GM21528 (cell line): ENCODE data around the gene YLPM1.

Experiments
- ATAC-seq: cut with Tn5 transposase; IDR thresholded peaks from one replicate; pipeline ENCODE4 v1.9.1; 2021; ENCODE audit warnings: mild to moderate bottlenecking, moderate library complexity; ENCODE audit not compliant: unreplicated experiment, low FRiP score

The YLPM1 gene

DNA sequence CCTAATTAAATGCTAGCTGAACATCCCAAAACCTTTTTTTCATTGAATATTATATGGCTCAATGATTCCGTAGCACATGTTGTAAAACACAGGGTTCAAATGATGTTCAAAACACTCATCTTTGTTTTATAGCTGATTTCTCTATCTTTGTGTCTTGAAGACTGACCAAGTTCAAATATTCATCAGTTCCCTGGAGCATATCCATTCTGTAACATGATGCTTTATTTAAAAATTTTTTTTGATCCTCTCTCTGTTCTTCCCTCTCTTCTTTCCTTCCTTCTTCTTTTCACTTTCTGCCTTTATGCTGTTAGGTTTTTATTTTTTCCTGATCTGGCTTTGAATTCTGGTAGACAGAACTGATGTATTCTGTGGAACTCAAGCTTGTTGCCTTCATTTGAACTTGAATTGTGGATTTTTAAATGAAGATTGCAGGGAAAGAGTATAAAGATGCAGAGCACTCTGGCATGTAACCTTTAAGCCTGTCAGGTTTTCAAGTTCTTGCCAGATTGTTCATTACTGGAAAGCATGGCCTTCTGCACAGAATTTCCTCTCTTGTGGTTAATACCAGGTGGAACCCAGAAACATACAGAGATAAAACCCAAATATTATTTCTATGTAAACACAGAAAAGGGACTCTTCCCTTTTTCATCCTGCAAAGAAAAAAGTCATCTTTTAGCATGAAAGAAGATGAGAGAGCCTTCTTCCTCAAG lies 73.3 kb downstream of the YLPM1 start:
- no peak for ATAC-seq

DNA sequence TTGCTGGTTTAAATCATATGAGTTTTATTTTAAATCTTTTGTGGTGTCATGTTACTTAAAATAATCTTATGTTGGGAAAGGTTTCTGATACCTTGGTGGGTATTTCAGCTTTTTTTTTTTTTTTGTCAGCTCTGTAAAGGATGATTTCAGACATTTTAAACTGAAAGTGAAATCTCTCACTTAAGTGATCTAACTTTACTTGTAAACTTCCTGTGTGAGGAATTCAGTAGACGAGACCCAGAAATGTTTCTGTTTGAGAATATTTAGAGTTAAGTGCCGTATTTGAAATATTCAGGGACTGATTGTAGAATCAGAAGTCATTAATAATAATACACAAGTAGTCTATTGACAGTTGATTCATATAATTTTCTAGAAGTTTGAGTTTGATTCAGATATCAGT lies 75.0 kb downstream of the YLPM1 start:
- ATAC-seq, result no peak

DNA sequence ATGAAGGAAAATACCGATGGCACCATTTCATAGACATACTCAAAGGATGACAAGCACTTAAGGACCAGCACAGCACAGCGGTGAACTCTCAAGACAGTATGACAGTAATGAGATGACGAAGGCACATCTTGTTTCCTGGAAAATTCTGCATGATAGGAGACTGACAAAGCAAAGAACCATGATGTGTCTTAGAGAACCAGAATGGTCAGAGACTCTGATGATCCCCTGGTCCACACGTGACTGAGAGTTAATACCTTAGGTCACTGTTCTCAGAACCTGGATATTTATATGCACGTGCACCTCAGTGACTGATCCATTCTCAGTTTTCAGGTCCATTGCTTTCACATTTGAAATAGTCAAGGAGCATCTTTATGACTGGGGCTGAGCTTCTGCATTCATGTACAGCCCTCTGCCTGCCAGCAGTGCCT lies 77.5 kb downstream of the YLPM1 start:
- peak; percentile 38 for ATAC-seq

DNA sequence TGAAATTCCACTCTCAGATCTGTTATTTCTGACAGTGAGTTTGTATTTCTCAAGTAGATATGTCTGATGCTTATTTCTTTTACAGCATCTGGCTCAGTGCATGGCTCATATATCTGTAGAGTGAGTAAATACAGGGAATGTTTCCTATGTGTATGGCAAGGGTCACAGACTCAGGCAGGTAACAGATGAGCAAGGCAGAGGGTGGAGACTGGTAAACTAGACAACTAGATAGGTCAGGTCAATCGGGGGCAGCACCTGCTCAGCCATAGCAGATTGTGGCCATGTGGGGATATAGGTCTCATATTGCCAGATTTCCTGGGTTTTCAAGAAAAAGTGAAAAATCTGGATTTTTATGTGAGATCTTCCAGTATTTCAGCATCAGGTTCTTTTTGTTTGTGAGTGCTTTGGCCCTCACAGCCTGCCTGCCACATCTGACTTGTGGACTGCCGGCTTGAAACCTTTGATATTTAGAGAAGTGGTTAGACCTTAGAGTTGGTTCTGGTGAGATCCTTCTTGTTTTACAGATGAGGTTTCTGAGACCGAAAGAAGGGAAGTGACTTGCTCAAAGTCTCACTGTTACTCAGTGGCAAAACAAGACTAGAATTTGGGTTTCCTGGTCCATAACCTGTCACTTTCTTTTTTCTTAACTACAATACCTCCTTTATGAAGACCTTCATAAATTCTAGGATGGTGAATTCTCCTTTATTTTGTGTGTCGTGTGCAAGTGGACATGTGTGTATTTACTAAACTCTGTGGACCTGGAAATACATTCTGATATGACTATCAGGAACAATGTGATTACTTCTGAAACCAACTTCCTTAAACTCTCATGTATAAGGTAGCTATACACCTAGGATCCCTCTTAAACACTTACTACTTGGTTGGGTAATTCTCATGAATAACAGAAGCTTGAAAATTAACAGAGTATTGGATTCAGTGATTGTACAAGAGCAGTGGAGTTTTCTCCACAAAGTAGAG lies 78.4 kb downstream of the YLPM1 start:
- peak; percentile 70 for ATAC-seq

DNA sequence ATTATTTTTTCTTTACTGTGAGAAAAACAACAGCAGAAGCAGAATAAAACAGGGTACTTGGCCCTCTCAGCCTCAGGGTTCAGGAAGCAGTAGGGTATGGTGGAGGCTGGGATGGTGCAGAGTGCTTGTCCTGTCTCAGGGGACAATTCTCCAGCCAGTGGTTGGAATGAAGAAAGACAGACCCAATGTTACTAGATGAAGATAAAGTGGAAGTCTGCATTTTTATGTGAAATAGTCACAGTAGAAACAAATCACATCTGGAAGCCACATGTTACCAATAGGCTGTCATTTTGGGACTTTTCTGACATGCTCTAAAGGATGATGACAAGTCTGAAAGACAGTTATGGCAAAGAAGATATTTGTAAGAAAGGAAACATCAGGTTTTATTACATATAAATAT lies 80.5 kb downstream of the YLPM1 start:
- ATAC-seq, result no peak

DNA sequence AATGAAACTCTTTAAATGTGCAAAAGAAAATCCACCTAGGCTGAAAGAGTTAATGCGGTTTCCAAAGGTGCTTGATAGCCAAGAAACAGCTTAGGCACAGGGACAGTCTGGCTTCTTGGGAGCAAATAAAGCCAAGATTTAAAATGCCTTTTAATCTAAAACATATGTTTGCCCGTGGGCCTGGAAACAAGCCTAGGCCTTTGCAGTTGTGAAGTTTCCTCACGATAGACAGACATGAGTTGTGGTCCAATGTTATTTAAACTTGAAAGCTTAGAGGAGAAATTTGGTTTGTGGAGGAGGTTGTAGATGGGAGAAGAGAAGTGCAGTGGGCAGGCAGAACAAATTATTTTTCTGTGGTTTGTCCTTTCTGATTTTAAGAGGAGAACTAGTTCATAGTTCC lies 83.1 kb downstream of the YLPM1 start:
- no peak for ATAC-seq

DNA sequence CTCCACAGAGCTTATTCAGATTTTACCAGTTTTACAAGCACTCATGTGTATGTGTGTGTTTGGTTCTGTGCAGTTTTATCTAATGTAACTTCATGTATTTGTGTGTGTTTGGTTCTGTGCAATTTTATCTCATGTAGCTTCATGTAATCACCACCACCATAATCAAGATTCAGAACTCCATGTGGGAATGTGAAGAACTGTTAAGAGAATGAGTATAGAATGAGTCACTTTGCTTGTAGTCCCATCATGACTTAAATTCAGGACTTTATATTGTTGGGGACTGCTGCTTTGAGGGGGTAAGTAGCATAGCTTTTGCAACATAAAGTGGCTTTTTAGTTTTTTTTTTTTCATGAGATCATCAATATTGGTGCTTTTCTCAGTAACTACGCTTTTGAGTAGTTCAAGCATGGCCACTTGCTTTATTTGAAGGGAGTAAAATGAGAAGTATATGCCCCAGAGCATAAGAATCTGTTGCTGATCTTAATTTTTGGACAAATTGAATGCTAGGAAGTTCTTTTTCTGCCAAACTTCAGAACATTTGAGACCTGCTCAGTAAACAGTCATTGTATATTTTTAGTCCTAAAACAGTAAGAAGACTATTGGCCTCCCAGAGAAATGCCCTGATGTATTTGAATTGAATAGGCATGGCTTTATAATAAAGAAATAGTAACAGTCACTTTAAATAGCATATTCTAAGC lies 84.0 kb downstream of the YLPM1 start:
- no peak for ATAC-seq

DNA sequence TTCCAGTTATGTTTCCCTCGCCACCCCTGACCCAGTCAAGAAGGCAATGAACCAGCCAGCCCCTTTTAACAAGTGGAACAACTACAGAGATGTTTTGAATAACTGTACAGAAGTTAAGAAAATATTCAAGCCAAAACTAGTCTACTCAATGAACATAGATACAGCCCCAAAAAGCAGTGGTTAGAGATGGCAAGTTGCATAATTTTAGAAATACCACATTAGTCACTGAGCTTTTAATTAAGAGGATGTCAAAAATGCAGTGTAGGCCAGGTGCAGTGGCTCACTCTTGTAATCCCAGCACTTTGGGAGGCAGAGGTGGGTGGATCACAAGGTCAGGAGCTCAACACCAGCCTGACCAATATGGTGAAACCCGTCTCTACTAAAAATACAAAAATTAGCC lies 85.7 kb downstream of the YLPM1 start:
- ATAC-seq, result no peak

DNA sequence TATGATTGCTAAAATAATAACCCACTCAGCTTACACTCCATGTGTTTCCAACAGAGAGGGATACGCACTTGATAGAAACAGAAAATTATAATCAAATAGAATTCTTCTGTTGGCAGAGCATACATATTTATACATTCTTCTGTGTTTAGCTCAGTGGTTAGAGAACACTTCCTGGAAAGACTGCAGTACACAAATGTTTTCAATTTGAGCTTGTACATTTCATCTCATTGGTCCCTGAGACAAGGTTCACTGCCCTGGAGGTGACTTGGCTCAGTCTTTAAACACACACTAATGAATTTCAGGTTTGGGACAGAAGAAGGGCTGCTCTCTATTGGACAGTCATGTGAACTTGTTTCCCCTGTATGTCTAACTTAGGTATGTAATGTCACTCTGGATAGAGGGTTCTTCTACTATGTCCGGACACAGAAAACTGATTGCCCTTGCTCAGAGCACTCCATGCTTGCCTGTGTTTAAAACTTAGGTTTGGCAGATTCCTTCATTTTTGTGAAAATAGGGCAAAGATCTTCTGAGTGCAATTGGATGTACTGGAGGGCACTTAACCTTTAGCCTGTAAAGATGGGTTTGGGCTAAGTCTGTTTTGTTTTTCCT lies 89.9 kb downstream of the YLPM1 start:
- no peak for ATAC-seq

DNA sequence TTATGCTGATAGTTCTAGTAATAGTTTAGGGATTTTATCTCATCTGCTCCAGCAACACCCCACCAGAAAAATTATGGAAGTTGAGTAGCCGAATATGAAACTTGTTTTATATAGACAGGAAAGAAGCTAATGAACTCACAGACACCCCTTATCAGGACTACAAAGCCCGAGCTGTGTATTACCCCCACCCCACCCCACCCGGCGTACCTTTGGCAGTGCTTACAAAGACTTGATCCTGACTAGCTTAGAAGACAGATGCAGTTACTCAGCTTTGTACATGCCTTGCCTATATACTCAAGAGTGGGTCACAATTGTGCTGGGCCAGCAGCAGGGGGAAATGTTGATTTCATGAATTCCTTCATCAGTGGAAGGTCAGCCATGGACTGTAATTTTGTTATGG lies 90.5 kb downstream of the YLPM1 start:
- no peak for ATAC-seq

DNA sequence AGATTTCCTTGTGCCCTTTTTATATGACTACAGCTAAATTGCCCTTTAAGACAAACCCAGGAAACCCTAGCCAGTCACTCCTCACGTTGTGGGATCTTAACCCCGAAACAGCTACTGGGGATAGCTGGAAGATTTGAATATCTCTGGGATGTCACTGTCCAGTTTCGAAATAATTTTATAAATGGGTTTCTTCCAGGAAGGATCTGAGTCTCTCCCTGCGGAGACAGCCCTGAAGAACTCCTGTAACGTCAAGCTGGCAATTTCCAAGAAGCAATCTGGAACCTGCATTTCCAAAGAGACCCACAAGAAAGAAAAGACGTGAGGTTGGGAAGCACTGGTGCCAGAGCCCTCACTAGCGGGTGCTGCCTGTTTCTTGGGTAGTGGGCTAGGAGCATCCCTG lies 91.9 kb downstream of the YLPM1 start:
- ATAC-seq, result no peak

DNA sequence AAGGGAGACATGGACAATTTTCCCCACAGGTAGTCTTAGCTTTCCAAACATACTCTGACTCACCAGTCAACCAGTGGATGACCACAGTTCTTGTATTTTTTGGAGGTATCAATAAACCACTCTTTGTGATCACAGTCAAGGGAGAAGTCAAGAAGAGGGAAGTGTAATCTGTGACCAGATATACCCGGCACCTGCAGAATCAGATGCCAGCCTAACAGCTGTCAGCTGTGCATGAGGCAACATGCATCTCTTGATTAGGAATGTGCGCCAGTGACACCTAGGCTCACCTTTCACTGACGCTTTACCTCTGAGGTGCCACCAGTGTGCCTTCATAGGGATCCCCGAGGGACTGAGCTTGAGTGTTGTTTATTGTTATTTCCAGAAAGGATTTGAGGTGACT lies 92.8 kb downstream of the YLPM1 start:
- no peak for ATAC-seq

DNA sequence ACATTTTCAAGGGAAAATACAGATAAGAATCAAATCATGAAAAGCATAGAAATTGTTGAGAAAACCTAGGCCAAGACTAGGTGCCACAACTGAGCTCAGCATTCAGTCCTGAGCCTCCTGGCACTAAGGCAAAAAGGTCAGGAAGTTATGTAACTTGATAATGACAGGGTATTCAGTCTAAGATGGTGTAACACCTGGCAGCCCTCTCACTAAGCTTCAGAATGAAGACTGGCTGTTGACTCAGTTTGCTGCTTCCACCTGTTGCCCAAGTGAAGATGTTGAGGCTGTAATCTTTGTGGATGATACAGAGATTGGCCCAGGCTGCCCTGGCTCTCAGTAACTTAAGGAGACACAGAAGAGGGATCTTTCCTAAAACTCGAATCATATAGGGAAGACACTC lies 93.2 kb downstream of the YLPM1 start:
- ATAC-seq, result no peak

DNA sequence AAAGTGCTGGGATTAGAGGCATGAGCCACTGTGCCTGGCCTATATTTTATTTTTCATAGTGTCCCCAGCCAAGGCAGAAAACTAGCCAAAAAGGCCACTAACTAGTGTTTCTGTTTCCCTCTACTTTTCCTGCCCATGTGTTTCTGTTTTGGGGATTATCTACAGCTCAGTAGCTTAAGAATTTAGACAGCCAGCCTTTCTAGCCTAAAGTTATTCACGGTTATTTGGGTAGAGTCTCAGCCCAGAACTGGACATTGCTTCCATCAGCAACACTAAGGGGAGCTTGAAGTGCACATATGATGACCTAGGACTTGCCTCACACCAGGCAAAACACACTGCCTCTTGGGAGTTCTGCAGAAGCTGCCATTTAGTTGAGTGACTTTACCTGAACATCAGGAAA lies 94.9 kb downstream of the YLPM1 start:
- no peak for ATAC-seq

DNA sequence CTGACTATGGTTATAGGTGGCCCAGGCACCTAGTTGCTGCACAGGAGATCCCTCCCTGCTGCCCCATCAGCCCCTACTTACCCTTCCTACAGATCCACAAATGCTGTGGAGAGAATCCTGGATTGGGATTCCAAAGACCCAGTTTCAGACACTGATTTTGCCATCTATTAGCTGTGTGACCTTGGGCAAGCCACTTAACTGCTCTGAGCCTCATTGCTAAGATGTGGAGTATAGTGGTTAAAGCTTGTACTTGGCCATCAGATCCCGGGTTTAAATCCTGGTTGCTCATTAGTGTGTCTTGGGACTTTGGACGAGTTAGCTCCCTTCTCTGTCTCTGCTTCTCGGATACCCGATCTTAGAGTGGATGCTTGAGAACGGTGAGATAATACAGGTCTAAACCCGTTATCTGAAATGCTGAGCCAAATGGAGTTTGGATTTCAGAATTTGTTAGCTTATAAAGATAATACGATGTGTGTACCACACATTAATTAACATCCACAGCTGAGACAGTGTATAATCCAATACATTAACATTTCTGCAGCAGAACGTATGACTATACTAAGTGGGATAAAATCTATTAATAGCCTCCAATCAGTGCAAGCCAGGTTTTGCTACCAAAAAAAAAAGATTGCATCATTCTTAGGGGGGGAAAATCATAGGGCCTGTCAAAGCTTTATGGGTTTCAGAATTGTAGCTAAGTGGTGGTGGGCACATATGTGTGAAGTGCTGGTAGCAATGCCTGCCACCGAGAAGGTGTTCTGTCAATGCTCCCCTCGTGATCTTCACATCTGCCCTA lies 96.8 kb downstream of the YLPM1 start:
- no peak for ATAC-seq

DNA sequence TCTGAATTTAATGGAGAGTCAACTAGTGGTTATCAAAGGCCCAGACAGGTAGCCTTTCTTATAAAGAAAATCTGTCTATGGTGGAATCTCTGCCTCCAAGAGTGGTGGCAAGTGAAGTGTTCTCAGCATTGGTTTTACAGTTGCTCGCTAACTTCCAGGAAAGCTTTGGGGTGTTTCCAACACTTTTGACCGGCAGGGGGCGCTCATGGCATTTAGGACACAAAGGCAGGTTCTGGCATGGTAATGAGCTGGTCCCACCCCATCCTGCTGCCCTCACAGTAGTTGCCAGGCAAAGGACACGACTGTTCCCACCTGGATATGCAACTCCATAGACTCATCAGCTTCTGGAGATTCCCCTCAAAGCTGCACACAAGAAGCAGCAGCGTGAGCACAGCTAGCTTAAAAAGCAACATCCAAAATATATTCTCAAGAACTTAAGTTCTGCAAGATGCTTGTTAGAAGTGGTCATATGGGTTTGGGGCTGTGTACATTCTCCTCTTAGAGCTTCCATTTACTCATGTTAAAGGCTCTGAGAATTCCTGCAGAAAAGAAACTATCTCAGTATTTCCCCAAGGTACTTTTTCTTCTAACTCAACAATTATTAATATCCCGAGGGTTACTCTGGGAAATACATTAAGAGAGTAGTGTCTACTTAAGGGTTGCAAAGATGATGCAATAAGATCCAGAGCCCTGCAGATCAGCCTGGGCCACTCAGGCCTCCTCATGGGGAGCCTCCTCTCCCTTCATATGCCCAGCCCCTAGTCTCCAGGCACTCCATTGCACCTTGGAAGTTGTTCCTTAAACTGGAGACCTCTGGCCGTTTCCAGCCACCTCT lies 98.0 kb downstream of the YLPM1 start:
- no peak for ATAC-seq

DNA sequence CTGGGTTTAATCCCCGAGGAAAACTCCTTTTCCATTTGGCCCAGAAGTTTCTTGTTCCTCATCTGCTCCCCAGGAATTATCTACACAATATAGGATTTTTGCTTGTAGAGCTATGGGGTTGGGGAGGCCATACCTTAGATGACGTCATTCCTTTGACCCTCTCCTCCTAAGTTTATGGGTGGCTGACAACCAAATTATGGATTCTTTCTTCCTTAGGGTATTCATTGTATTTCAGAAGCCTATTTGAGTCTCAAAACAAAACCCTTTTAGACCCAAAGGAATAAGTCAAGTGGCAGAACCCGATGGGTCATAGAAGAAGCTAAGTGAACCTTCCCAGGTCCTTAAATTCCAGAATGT lies 98.6 kb downstream of the YLPM1 start:
- no peak for ATAC-seq

DNA sequence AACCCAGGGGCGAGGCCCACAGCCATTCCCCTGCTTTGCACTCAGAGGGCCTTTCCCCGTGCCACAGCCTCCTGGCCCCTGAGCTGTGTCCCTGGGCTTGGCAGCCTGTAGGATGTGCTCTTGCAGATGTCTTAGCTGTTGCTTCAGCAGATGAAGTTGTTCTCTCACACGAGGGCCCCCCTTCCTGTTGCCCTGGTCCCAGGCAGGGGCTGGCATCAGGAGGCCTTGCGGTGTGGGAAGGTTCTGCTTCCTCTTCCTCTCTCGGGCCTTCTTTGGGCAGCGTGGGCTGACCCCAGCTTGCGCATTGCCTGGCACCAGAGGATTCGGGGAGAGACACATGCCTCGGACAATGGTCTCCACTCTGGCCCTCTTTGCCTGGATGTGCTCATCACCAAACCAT lies 100.2 kb downstream of the YLPM1 start:
- no peak for ATAC-seq

DNA sequence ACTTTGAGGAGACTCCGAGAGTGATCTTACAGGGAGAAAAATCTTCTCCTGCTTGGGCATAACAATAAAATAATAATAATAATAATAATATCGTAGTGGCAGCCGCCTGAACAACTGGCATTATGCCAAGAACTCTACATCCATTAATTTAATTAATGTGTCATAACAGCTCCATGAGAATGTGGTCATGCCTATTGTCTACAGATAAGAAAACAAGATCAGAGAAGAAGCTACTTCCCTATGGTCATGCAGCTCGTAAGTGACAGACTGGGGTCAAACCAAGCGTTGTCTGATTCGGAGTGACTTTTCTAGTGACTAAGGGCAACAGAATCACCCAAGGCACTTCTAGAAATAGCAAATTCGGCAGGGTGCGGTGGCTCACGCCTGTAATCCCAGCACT lies 101.1 kb downstream of the YLPM1 start:
- no peak for ATAC-seq
